SU-DHL-6 (cell line): ENCODE data around the gene PTPN14.

Experiments
- H2AFZ ChIP-seq: fragments of 200-600 bp; sonication (generic); 2 replicates; pipeline ENCODE4 v1.6.1; 2014; ENCODE audit warnings: low read depth, mild to moderate bottlenecking, moderate library complexity, mixed read lengths, antibody characterized with exemption, low read length; ENCODE audit not compliant: severe bottlenecking
- H3F3A ChIP-seq: fragments of 200-600 bp; shearing (Covaris generic); 2 replicates; pipeline ENCODE4 v1.6.0; 2016; ENCODE audit warnings: antibody characterized with exemption, mild to moderate bottlenecking; ENCODE audit not compliant: insufficient read depth
- H3K27ac ChIP-seq: fragments of 200-600 bp; sonication (generic); 2 replicates; pipeline ENCODE4 v1.5.1; 2016; ENCODE audit warnings: low read depth, mild to moderate bottlenecking, low read length, moderate library complexity, mixed read lengths
- H3K27me3 ChIP-seq: fragments of 200-600 bp; sonication (generic), shearing (Covaris generic); 2 replicates; pipeline ENCODE4 v1.6.0; 2014; ENCODE audit warnings: mild to moderate bottlenecking, low read length
- H3K36me3 ChIP-seq: fragments of 200-600 bp; sonication (generic); 2 replicates; pipeline ENCODE4 v1.6.1; 2014; ENCODE audit warnings: mild to moderate bottlenecking, low read length, mixed read lengths
- H3K4me2 ChIP-seq: fragments of 300-600, 200-600 bp; shearing (Covaris generic), sonication (generic); 2 replicates; pipeline ENCODE4 v1.6.0; 2014; ENCODE audit warnings: low read length, low read depth, mild to moderate bottlenecking; ENCODE audit not compliant: poor library complexity, severe bottlenecking
- H3K4me3 ChIP-seq: fragments of 200-600 bp; sonication (generic); 2 replicates; pipeline ENCODE4 v1.5.1; 2014; ENCODE audit warnings: antibody characterized with exemption, low read length, mild to moderate bottlenecking, mixed read lengths; ENCODE audit not compliant: insufficient read depth, poor library complexity, severe bottlenecking
- H3K79me2 ChIP-seq: fragments of 200-600 bp; sonication (generic); 2 replicates; pipeline ENCODE4 v1.6.1; 2014; ENCODE audit warnings: mild to moderate bottlenecking, low read length, moderate library complexity; ENCODE audit not compliant: insufficient read depth
- H3K9ac ChIP-seq: fragments of 200-600 bp; sonication (generic); 2 replicates; pipeline ENCODE4 v1.7.0; 2014; ENCODE audit warnings: mild to moderate bottlenecking, low read length
- H3K9me2 ChIP-seq: fragments of 200-600 bp; sonication (generic); replicated peaks from 2 replicates; pipeline ENCODE4 v1.6.1; 2014; ENCODE audit warnings: low read length; ENCODE audit not compliant: insufficient read depth
- H3K9me3 ChIP-seq: fragments of 200-600 bp; sonication (generic); 2 replicates; pipeline ENCODE4 v1.6.1; 2014; ENCODE audit warnings: low read length, mixed read lengths; ENCODE audit not compliant: insufficient read depth
- H4K20me1 ChIP-seq: fragments of 200-600 bp; sonication (generic); 2 replicates; pipeline ENCODE4 v1.6.1; 2014; ENCODE audit warnings: low read depth, mild to moderate bottlenecking, antibody characterized with exemption, low read length, moderate library complexity, mixed read lengths
- CTCF ChIP-seq: fragments of 200-600 bp; sonication (generic); IDR thresholded peaks from one replicate; pipeline ENCODE4 v1.5.1; 2017; ENCODE audit warnings: antibody characterized with exemption, mild to moderate bottlenecking, low read length, moderate library complexity; ENCODE audit not compliant: insufficient read depth, poor library complexity, severe bottlenecking
- EZH2phosphoT487 ChIP-seq: fragments of 200-600 bp; sonication (generic), shearing (Covaris generic); conservative IDR thresholded peaks from 2 replicates; pipeline ENCODE4 v1.6.1; 2018; ENCODE audit warnings: mild to moderate bottlenecking, antibody characterized with exemption, low read length, moderate library complexity, mixed read lengths

PTPN14 gene

GRCh38 chr1:214349008-214349407 lies 202.4 kb downstream of the PTPN14 start:
- Histone ChIP-seq H2AFZ (no peak overlapping the region), H3K9ac (no peak overlapping the region), H3K27ac (no peak overlapping the region), H3K9me3 (no peaks in the 10 kb centered on the region), H3K9me2 (no peaks in the 10 kb centered on the region), H3K4me2 (no peak overlapping the region), H3K27me3 (no peaks in the 10 kb centered on the region; the same call in 1 of the 2 replicates), H3K79me2 (no peaks in the 10 kb centered on the region), H3F3A (no peaks in the 10 kb centered on the region), H3K4me3 (no peak overlapping the region), H3K36me3 (no peaks in the 10 kb centered on the region), H4K20me1 (no peaks in the 10 kb centered on the region)
- TF ChIP-seq CTCF = no peak
- no peak for TF ChIP-seq EZH2phosphoT487

GRCh38 chr1:214344897-214345296 lies 206.5 kb downstream of the PTPN14 start:
- H3K36me3 ChIP-seq = no peaks in the 10 kb centered on the region
- no peaks in the 10 kb centered on the region for H4K20me1 ChIP-seq
- H3K27ac ChIP-seq = no peak overlapping the region
- H3K4me3 ChIP-seq = no peak overlapping the region
- no peak overlapping the region for H2AFZ ChIP-seq
- no peaks in the 10 kb centered on the region for H3K27me3 ChIP-seq
- no peak for TF ChIP-seq EZH2phosphoT487
- TF ChIP-seq CTCF = no peak
- H3K9me3 ChIP-seq = no peaks in the 10 kb centered on the region
- H3K4me2 ChIP-seq = no peak overlapping the region
- no peaks in the 10 kb centered on the region for H3K9me2 ChIP-seq
- no peak overlapping the region for H3K9ac ChIP-seq
- H3F3A ChIP-seq = no peaks in the 10 kb centered on the region
- no peaks in the 10 kb centered on the region for H3K79me2 ChIP-seq

GRCh38 chr1:214342525-214342924 lies 208.9 kb downstream of the PTPN14 start:
- Histone ChIP-seq H3K27ac (no peak overlapping the region), H3K9me3 (no peaks in the 10 kb centered on the region), H2AFZ (no peak overlapping the region), H3K27me3 (no peaks in the 10 kb centered on the region), H3K36me3 (no peaks in the 10 kb centered on the region), H3K9me2 (no peaks in the 10 kb centered on the region), H3F3A (no peaks in the 10 kb centered on the region), H3K4me2 (no peak overlapping the region), H3K79me2 (no peaks in the 10 kb centered on the region), H3K4me3 (no peak overlapping the region), H3K9ac (no peak overlapping the region), H4K20me1 (no peaks in the 10 kb centered on the region)
- TF ChIP-seq EZH2phosphoT487 (no peak), CTCF (no peak)
